CMK (cell line): ENCODE measurements around the gene CCDC112.
A peak's percentile ranks its signal among the peaks of the same experiment; 100 is the strongest.
"Not testable (repeated sequence)": the region's sequence is repeated elsewhere in the genome, so short reads cannot be mapped to it uniquely, and the experiment has no call there.

ENCODE experiments used
- DNase-seq: peaks from one replicate; pipeline ENCODE4 v3.0.0-alpha.2; 2010; ENCODE audit warnings: low read depth

Gene CCDC112, protein sequence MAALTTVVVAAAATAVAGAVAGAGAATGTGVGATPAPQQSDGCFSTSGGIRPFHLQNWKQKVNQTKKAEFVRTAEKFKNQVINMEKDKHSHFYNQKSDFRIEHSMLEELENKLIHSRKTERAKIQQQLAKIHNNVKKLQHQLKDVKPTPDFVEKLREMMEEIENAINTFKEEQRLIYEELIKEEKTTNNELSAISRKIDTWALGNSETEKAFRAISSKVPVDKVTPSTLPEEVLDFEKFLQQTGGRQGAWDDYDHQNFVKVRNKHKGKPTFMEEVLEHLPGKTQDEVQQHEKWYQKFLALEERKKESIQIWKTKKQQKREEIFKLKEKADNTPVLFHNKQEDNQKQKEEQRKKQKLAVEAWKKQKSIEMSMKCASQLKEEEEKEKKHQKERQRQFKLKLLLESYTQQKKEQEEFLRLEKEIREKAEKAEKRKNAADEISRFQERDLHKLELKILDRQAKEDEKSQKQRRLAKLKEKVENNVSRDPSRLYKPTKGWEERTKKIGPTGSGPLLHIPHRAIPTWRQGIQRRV

DNA sequence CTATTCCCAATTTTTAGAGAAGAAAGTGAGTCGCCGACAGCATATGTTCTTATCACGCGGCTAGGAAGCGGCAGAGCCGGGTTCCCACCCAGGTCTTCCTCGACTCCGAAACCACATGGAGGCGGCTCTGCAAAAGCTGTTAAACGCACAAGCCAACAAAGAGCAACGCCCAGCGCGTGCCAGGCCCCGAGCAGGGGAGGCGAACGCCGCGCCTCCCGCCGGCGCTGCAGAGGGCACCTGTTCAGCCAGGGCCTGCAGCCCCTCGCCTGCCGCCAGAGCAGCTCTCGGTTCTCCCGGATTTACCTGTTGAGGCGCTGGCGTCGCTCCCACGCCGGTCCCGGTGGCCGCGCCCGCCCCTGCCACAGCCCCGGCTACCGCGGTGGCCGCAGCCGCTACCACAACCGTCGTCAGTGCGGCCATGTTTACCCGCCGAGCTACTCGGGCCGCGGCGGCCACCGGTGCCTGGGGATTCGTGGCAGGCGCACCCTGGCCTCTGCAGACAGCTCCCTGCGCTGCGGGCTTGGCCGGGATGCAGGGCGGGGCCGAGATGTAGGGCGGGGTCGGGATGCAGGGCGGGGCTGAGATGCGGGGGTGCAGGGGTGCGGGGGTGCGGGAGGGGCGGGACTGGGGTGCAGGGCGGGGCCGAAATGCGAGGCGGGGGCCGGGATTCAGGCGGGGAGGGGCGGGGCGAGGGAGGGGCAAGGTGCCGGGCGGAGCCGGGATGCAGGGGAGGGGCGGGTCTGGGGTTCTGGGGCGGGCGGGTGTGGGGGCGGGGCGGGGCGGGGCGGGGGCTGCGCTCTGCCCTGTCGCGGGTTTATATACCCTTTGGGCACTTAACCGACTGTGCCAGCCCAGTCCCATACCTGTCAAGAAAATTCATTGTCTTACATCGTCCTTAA is at the start of gene CCDC112:
Gene CCDC112 (minus strand): TSS at position 531 of the 899 bp plus-strand sequence. CDS start 111 bp downstream, at position 420.
- DNase-seq = peak; percentile 41

DNA sequence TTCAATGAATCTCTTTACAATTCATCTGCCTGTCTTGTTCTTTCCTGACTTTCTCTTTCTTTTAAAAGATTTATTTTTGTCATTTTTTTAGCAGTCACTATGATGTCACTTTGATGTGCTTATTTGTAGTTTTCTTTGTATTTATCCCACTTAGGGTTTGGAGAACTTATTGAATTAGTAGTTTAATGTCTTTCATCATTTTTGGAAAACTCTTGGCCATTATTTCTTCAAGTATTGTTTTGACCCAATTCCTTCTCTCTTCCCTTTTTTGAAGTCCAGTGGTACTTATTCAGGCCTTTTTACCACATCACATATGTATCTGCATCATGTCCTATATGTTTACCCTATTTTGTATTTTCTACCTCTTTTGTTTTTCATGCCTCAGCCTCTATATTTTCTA is 48.9 kb upstream of the CCDC112 start:
- no peak for DNase-seq

DNA sequence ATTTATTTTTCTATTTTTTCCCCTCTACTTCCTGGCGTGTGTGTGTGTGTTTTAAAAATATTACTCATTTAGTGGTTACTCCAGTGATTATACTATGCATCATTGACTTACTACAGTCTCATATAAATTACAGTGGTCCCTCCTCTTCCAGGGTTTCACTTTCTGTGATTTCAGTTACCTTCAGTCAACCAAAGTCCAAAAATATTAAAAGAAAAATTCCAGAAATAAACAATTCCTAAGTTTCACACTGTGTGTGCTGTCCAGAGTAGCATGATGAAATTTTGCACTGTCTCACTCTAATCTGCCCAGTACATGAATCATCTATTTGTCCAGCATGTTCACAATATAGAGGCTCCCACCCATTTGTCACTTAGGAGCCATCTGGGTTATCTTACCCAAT is 47.4 kb upstream of the CCDC112 start:
- no peak for DNase-seq

DNA sequence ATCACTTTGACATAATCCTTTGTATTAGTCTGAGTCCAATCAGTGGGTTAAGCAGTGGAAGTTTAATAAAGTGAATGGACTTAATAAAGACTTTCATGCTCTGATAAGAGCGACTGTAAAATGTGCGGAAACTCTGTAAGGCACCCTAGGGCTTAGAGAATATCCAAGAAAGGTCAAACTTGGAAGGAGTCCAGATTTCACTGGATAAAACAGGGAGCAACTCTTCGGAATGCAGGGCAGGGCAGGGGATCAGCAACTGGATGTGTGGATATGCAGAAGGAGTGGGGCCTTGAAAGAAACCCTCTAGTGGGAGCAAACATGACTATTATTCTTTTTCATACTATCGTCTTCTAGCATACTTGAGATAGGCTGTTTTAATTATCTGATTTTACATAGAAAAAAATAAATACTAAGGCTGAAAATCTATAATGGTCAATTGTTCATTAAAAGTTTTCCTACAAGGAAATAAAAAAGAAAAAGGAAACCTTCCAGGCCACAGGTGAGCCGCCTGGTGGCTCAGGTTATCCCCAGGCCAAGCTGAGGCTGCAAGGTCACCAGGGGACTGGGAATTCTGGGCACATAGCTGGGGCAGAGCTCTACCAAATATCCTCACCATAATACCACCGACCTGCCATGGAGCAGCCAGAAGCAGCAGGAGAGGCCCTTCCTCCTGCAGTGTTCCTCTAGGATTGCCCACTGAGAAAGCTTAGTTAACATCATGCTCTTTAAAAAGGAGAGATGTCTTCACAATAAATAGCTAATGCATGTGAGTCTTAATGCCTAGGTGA is 46.3 kb upstream of the CCDC112 start:
- DNase-seq = no peak

DNA sequence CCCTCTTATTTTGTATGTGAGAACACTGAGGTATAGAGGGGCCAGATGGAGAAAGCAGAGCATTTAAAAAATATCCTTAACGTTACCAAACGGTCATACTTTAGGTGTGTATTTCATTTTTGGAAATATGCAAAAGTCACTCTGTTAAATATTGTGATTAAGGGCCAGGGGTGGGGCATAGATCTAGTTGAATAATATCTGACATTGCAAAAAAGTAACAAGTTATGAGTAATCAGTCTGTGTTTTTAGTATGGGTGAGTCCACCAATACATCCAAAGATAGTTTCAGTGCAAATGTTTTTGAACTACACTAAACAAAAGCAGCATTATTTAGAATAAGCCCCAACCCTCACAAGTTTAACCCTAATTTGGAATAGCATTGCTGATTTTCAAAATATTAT is 45.3 kb upstream of the CCDC112 start:
- DNase-seq = no peak

DNA sequence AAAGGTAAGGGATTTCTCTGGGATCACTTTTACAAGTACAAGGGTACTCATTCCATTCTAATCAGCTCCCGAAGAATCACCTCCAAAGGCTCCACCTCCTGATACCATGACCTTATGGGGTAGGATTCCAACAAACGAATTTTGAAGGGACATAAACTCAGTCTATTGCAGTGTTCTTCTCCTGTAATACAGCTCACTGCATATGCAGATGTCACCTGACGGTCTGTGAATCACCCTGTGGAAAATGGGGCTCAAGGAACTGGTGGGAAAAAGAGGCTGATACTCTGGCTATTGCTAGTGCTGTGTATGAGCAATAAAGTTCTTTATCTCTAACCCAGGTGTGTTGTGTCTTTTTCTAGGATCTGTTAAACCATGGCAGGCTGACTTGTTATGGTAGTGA is 42.4 kb upstream of the CCDC112 start:
- DNase-seq = no peak

DNA sequence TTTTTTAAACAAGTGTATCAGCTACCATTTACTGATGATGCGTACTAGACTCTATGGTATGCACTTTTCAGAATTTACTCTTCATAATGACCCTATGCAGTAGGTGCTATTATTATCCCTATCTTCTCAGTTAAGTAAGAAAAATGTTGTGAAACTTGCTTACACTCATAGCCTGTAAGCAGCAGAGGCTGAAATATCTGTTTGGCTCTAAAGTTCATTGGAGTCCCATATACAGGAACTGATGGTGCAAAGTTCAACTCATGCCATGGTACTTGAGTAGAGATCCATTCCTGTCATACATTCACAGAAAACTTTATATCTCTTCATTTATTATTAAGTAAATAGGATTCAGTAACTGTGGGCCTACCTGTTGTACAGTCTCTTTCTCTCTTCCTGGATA is 41.4 kb upstream of the CCDC112 start:
- no peak for DNase-seq

DNA sequence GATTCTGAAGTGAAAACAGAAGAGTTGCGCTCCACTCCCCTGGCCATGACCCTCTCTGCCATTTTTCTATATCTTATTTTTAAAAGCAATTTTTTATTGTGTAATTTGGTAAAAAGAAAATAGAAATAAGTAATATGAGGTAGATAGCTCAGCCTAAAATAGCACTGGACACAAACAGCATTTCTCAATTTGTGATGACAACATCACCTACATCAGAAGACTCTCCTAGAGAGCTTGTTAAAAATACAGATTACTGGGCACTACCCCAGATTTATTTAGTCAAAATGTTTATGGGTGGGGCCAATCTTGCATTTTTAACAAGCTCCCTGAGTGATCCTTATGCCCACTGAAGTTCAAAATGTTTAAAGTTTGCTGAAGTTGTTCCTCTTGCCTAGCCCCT is 40.5 kb upstream of the CCDC112 start:
- no peak for DNase-seq

DNA sequence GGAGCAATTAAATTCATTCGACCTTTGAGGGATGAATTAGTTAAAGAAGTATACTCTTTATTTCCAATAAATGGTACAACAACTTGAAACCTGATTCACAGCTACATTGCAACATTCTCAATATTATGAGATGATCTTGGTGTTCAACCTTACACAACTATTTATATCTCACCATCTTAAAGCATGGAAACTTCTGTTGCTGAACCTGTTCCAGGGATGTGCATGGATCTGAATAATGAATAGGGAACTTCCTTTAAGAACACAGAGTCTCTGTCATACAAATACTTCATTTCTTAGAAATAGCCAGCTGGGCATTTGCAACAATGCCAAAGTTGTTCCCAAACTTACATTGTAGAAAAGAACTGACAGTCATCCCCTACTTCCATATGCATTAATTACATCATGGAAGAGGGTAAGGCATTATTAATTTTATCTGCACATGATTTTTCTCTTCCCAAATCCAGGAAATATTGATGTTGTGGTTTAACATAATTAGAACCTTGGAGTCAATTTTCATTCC is 39.8 kb upstream of the CCDC112 start:
- no peak for DNase-seq

DNA sequence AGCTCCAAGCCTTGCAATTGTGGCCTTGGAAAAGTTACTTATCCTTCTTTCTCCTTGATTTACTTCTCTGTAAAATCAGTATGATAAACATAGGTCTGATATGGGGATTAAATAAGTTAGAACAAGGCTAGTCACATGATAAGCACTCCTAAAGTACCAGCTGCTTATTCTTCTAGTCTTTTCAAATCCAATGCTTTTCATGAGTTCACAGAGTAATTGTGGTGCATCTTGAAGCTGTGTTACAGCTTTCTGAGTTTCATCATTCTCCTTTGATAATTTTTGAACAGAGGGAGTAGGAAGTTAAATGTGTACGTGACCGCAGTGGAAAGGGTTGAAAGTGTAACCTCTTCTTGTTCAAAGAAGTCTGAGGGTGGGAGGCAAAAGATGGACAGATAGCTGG is 38.8 kb upstream of the CCDC112 start:
- no peak for DNase-seq

DNA sequence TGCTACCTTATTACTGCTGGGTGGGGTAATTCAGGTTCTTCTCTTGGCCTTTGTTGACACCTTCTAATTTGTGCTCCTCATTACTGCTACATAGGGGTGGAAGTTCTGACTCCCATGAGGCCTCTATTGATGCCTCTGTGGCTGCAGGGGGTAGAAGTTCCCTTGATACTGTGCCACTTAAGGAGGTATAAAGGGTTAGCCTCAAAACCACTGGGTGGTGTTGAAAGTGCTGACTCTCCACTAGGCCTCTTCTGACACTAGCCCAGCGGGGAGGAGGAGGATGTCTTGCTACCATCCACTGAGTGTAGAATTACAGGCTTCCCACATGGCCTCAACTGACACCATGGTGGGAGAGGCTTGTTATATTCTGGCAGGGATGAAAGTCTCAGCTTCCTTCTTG is 36.7 kb upstream of the CCDC112 start:
- no peak for DNase-seq

DNA sequence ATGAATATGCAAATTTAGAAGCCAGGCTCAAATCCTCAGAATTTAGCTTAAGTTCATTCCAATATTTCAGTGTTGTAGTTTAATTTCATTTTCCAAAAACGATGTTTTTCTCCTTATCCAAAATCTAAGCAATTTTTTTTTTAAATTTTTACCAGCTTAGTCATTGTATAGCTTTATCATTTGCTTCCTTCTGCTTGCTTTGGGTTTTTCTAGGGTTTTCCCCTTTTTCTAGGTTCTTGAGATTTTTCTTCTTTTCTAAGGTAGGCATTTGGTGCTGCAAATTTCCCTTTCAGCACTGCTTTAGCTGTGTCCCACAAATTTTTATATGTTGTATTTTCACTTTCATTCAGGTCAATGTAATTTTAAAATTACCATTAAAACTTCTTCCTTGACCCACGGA is 34.4 kb upstream of the CCDC112 start:
- DNase-seq = no peak

DNA sequence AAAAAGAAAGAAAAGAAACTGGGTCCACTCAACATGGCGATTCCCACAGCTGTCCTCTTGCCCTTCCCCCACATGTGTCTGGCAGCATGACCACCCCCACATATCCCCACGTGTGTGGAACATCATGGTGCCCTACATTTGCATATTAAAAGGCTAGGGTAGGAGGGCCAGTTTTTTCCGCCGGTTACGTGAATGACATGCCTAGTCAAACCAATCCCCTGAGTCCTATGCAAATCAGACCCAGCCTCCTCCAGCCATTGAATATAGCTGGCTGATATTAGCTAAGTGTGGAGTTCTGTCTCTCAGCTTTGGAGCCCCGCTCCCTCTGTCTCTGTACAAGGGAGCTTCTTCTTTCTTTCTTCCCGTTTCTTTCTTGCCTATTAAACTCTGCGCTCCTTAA is 33.0 kb upstream of the CCDC112 start:
- DNase-seq = no peak

DNA sequence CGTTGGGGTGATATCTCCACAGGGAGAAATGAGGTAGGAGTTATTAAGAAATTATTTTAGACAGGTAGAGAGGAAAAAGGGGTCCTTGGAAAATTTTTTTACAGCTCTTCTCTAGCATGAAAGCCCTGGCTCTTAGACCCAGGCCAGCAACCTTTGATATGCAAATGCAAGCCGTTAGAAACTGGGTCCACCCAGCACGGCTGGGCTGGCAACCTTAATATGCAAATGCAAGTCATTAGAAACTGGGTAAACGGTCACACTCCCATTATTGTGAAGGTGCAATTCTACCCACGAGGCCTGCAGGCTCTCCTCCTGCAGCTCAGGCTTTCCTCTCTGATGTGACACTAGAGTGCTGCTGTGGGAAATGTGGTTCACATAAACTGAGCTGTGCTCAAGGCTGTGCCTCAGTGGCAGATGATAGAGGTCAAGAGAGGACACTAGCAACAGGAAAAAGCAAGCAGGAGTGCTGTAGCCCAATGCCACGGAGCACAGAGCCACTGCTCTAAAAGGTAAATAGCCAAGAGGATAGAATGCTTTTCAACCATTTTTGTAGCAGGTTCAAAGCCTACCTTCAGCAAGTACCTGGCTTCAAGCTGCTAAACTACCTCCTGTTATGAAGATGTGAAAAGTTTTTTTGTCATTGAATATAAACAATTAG is 32.3 kb upstream of the CCDC112 start:
- not testable (repeated sequence) for DNase-seq

DNA sequence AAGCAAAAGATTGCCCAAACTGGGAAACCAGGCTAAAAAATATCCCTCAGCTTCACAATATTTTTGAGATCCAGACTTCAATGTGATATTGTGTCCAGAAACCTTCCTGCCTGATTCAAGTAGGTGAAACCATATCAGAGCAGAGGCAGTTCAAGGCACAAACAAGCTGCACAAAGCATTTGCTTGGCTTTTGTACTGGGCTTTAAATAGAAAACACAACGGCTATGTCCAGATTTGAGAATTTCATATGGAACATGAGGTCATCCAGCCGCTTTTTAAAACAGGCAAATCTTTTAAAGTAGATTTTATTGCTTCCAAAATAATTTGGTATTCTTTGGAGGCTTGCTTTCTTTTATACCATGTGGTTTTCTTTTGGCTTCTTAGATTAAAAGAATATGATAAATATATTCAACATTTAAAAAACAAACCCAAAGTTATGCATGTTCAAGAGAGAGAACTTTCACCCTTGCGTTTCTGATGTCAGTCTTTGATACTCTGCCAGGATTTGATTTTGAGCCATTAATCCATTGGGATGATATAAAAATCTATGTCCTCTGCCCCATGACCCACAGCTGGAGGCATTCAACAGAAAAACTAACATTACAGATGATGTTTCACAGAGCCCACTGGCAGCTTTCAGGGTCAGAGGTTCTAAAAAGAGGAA is 29.0 kb upstream of the CCDC112 start:
- no peak for DNase-seq

DNA sequence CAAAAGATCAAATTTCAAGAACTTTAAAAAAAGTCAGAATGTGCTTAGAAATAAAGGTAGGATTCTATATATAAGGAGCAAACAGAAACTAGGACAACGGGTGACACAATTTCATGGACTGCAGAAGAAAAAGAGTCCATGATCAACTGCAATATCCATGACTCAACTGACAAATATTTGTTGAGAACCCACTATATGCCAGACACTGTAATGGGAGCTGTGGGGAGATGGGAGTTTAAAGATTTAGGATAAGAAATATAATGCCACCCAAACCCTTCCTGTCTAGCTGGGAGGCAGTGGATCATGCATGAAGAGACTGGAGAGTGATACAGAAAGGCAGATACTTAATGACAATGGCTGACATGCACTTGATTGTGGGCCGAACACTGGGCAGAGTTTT is 27.6 kb upstream of the CCDC112 start:
- no peak for DNase-seq

DNA sequence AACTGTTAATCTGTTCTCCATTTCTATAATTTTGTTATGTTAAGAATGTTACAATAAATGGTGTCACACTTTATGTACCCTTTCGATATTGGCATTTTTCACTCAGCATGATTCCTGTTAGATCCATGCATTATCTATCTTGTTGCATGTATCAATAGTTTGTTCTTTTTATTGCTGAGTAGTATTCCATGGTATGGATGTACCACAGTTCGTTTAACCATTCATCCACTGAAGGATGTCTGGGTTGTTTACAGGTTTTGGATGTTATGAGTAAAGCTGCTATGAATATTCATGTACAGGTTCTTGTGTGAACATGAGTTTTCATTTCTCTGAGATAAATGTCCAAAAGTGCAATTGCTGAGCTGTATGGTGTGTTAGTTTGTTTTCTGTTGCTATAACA is 26.3 kb upstream of the CCDC112 start:
- DNase-seq = no peak

DNA sequence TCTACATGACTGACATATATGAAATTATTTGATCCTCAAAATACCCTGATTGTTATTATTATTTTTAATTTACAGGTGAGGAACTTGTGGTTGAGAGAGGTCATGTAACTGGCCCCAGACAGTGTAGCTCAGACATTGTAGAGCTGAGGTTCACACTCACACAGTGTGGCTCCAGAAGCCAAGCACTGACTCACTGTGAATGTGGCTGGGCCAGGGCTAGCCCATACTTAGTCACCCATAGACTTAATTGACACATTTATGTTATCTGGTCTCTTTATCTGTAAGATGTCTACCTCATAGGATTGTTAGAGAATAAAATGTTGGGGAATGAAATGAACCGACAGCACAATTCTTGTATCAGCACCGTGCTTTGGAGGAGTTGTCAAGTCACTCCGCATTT is 24.9 kb upstream of the CCDC112 start:
- no peak for DNase-seq

DNA sequence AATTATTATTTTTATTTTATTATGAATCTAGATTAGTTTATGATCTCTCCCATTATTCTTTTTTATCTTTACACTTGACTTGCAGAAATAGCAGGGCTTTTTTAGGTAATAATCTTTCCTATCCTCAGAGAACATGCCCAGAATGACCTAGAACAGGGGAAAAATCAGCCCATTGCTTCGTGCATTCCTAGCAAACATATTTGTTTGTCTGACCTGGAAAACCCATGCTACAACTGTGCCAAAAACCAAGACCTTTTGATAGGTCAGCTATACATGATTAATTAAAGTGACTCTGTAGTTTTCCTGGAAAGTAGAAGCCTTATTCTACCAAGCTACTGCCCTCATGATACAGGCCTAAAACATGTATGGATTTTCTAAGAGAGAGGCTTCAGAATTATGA is 24.1 kb upstream of the CCDC112 start:
- DNase-seq = no peak

DNA sequence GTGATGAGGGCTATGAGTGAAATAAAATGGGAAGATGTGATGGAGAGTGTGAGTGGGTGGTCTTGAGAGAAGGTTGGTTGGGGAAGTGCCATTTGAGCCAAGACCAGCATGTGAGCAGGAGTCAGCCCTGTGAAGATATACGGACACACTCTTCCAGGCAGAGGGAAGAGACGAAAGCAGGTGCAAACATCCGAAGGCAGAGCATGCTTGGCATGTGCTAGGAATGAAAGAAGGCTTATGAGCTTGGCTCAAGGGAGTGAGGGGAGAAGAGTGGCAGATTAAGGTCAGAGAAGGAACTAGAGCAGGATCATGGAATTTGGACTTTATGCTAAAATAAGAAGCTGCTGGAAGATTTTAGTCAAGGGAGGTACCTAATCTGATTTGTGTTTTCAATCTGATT is 23.6 kb upstream of the CCDC112 start:
- DNase-seq = no peak

DNA sequence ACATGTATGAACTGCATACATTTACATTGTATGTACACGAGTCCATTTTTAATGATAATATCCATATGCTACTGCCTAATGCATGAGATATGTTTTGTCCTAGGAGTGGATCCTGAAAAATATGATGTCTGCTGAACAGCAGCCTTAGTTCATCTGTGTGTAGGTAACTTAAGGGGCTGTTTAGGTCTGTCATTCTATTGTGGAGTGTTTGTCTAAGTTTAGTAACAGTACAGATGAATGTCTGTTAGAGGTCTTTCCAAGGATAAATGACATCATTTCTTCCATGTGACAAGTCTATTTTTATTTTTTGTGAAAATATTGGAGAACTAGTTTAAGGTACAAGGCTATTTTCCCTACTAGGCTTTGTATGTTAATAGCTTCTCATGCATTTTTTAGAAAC is 22.6 kb upstream of the CCDC112 start:
- DNase-seq = no peak
